Coronary artery (tissue), 2 donors: Measurements from ENCODE around the gene TGFB3.

Experiments used
- DNase-seq: peaks from one replicate; pipeline ENCODE4 v3.0.0-alpha.2; 2017; ENCODE audit warnings: low spot score
- H3K27ac ChIP-seq, 2 donors: fragments of 200-600 bp; sonication (generic); one replicate each; pipeline ENCODE4 v1.5.1; 2016 to 2019
- H3K4me3 ChIP-seq: fragments of 200-600 bp; sonication (generic); 2 replicates; pipeline ENCODE4 v1.5.1; 2016; ENCODE audit warnings: mild to moderate bottlenecking, moderate library complexity
- TF ChIP-seq, protein P1 (sequence below): fragments of 200-600 bp; sonication (generic); IDR thresholded peaks from one replicate; pipeline ENCODE4 v1.5.1; 2019; ENCODE audit warnings: antibody characterized with exemption

TGFB3 gene

DNA sequence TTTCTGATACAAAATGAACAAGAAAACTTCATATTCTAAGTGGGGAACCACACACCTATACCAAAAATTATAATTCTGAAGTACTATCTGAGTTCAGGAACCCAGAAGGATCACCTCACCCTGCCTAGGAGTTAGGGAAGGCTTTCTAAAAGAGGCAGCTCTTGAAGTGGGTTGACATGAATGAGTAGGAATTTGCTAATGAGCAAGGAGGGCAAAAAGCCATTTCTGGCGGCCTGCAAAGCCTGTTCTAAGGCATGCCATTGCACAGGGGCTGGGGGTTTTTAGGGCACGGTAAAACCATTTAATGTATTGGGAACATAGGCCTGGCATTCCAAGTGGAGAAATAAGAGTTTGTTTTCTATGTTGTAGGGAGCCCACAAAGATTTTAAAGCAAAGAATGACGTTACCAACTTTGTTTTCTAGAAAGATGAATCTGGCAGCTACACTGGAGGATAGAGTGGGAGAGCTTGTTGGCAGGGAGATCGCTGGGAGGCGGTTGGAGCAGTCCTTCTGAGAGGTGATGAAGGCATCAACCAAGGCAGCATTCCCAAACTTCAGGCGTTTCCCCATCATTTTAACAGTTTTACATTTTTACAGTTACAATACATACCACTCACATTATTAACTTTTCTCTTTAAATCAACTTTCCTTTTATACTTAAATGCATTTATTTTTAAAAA, 17.9 kb upstream of the TGFB3 start:
- TF ChIP-seq, protein P1, sequence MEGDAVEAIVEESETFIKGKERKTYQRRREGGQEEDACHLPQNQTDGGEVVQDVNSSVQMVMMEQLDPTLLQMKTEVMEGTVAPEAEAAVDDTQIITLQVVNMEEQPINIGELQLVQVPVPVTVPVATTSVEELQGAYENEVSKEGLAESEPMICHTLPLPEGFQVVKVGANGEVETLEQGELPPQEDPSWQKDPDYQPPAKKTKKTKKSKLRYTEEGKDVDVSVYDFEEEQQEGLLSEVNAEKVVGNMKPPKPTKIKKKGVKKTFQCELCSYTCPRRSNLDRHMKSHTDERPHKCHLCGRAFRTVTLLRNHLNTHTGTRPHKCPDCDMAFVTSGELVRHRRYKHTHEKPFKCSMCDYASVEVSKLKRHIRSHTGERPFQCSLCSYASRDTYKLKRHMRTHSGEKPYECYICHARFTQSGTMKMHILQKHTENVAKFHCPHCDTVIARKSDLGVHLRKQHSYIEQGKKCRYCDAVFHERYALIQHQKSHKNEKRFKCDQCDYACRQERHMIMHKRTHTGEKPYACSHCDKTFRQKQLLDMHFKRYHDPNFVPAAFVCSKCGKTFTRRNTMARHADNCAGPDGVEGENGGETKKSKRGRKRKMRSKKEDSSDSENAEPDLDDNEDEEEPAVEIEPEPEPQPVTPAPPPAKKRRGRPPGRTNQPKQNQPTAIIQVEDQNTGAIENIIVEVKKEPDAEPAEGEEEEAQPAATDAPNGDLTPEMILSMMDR: no peak
- DNase-seq: no peak
- H3K4me3 ChIP-seq: no peak overlapping the region
- H3K27ac ChIP-seq: peak overlapping the region; percentile 49 to 70

DNA sequence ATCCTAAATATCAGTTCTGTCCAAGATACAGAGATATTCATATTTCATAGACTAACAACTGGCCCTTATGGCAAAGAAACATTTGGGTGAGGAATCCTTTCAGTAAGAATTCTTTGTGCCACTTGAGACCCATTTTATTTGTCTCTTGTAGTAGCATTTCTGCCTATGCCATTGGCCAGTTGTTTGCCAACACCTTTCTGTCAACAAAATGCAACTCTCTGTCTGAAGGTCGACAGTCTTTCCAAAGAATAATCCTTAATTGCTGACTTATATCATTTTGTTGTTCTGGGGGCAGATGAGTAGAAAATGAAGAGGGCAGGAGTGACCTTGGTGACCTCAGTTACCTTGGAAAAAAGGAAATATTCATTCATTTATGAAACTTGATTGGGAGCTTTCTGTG, 14.7 kb upstream of the TGFB3 start:
- DNase-seq: no peak
- Histone ChIP-seq H3K4me3 (no peak overlapping the region), H3K27ac (peak overlapping the region; percentile 91 to 94)
- TF ChIP-seq, protein P1: no peak

DNA sequence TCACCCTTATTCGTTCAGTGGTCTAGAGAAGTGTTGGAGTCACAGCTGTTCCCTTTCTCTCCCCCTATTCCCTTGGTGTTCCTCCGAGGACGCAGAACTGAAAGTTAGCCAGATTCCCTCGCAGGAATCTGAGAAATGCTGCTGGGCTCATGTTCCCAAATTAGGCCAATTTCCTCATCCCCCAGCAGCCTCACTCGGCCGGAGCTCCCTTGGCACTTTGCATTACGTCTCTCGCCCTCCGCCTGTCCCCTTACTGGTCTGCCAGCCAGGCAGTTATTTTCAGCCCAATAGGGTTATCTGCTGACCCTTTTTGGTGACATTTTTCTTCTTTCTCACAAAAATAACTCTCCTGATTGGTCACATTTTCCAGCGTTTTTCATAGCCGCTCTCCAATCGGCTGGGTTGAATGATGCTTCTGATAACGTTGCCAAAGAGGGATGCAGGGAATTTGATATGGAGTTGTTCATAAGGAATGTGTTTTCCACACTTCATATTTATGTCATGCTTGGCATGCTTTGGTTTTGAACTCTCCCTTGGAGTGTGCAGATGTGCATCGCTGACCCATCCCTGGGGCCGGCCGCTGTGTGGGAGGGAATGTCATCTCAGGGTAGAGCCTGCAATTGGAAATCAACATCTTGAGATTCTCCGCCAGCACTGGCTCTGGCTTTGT, 13.7 kb upstream of the TGFB3 start:
- peak; percentile 96 for DNase-seq
- Histone ChIP-seq H3K4me3 (peak overlapping the region; percentile 42), H3K27ac (peak overlapping the region; percentile 91 to 94)
- TF ChIP-seq, protein P1: no peak

DNA sequence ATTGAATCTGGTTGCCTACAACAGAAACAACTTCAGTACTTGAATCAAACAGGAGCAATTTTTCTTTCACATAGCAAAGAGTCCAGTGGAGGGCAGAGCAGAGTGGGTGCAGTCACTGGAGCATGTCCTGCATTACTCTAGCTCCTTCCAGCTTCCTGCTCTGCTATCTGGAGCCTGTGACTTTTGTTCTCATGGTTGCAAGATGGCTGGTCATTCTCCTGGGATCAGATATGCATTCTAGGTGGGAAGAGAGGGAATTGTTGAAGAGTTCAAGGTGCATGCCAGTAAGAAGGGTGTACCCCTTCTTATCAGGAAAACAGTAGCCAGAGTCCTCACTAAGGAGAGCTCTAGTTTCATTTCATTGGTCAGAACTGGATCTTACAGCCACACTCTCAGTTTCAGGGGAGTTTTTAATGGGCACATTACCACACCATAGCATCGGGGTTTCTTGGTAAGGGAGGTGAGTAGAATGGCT, 11.8 kb upstream of the TGFB3 start:
- Histone ChIP-seq H3K27ac (peak overlapping the region; percentile 91 to 94), H3K4me3 (no peak overlapping the region)
- TF ChIP-seq, protein P1: no peak
- DNase-seq: no peak

DNA sequence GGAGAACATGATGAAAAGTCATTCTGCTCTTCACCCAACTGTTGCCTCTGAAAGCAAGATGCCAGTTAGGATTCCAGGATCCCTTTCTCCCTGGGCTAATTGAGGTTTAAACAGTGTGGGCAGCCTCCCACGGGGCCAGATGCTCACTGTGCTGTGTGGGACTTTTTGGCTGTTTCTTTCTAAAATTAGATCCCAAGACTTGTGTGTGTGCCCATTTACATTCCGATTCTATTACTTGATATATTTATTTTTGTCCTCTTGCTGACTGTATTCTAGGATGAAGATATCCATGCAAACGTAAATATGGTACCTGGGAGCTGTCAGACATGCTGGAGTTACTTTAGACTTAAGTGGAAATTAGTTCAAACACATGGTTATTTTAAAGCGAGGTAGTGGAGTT, 10.0 kb upstream of the TGFB3 start:
- DNase-seq: no peak
- TF ChIP-seq, protein P1: no peak
- H3K4me3 ChIP-seq: no peak overlapping the region
- H3K27ac ChIP-seq: peak overlapping the region; percentile 91 to 94

DNA sequence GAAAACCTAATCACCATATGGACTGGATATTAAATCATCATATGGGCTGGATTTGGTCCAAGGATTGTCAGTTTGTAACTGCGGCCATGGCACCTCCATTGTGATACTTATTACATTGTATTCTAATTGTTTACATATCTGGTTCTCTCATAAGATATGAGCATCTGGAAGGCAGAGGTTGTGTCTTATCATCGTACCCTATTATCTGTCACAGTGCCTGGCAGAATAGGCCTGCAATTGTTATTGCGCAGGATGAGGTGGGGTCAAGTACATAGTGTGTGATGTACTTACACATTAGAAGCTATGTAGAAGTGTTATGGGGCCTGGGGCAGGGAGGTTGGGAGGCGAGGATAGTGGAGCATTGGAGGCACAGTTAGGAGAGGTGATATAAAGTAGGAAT, 8.5 kb upstream of the TGFB3 start:
- TF ChIP-seq, protein P1: no peak
- Histone ChIP-seq H3K27ac (peak overlapping the region; percentile 87 to 91), H3K4me3 (no peak overlapping the region)
- no peak for DNase-seq

DNA sequence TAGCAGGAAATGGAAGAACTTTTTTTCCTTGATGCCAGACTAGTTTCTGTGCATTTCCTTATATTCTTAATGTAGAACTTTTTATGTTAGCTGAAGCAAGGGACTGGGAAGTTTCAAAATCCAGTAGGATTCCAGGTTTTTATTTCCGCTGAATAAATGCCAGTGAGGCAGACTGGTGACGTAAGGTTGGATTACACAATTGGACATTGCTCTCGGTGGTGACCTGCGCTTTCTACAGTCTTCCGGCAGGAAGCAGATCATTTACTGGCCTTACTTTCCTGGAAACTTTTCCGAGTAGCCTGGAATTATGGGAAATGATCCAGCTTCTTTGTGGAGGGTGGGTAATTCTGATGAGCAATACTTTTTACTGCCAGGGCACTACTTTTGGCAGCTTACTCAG, 7.3 kb upstream of the TGFB3 start:
- H3K4me3 ChIP-seq: no peak overlapping the region
- peak overlapping the region; percentile 87 to 91 for H3K27ac ChIP-seq
- no peak for DNase-seq
- TF ChIP-seq, protein P1: no peak
